ENCODE results near the gene SLC25A24.

- TF ChIP-seq POLR2A (IDR thresholded peaks at IDR 0.05) (no peak), CTCF (IDR thresholded peaks at IDR 0.05 in 4 of 5, conservative IDR thresholded peaks at IDR 0.05 in 1 of 5) (no peak)
These were observed 115.2 kb downstream of the SLC25A24 start for GRCh38 chr1:108084866-108085477.

Data from gastrocnemius medialis (tissue), 4 donors.